WTC11 (cell line): ENCODE results near the gene ACVR2B.

Source experiments
- NFATC4 ChIP-seq: fragments of 250-450 bp; sonication (Bioruptor Pico); IDR thresholded peaks from 2 replicates; pipeline ENCODE4 v1.9.0; 2021; ENCODE audit warnings: mild to moderate bottlenecking
- NFYB ChIP-seq: sonication (generic); formaldehyde crosslinking; conservative IDR thresholded peaks from 2 replicates; pipeline ENCODE4 v1.8.0; 2022; ENCODE audit warnings: low read depth, missing genetic modification reagents
- NR3C1 ChIP-seq: sonication (generic); formaldehyde crosslinking; conservative IDR thresholded peaks from 2 replicates; pipeline ENCODE4 v1.8.1; 2023; ENCODE audit warnings: low read depth, mild to moderate bottlenecking, missing genetic modification reagents
- RELA ChIP-seq: sonication (generic); formaldehyde crosslinking; IDR thresholded peaks from 2 replicates; pipeline ENCODE4 v1.8.1; 2022; ENCODE audit warnings: missing genetic modification reagents, mild to moderate bottlenecking, borderline replicate concordance
- SP1 ChIP-seq: sonication (generic); formaldehyde crosslinking; conservative IDR thresholded peaks from 2 replicates; pipeline ENCODE4 v1.8.1; 2022; ENCODE audit warnings: missing genetic modification reagents
- TCF7 ChIP-seq: sonication (generic); formaldehyde crosslinking; IDR thresholded peaks from 2 replicates; pipeline ENCODE4 v1.8.0; 2022; ENCODE audit warnings: mild to moderate bottlenecking, low read depth, missing genetic modification reagents, moderate library complexity
- TF ChIP-seq, protein P1 (sequence below): fragments of 200-600 bp; IDR thresholded peaks from 2 replicates; pipeline ENCODE4 v1.8.0; 2022; ENCODE audit warnings: antibody characterized with exemption
- TF ChIP-seq, protein P2 (sequence below): sonication (generic); formaldehyde crosslinking; IDR thresholded peaks from 2 replicates; pipeline ENCODE4 v1.8.1; 2022; ENCODE audit warnings: mild to moderate bottlenecking, missing genetic modification reagents, moderate library complexity, borderline replicate concordance
- TF ChIP-seq, protein P3 (sequence below): sonication (generic); formaldehyde crosslinking; IDR thresholded peaks from 2 replicates; pipeline ENCODE4 v1.8.1; 2023; ENCODE audit warnings: mild to moderate bottlenecking, moderate library complexity, missing genetic modification reagents

DNA sequence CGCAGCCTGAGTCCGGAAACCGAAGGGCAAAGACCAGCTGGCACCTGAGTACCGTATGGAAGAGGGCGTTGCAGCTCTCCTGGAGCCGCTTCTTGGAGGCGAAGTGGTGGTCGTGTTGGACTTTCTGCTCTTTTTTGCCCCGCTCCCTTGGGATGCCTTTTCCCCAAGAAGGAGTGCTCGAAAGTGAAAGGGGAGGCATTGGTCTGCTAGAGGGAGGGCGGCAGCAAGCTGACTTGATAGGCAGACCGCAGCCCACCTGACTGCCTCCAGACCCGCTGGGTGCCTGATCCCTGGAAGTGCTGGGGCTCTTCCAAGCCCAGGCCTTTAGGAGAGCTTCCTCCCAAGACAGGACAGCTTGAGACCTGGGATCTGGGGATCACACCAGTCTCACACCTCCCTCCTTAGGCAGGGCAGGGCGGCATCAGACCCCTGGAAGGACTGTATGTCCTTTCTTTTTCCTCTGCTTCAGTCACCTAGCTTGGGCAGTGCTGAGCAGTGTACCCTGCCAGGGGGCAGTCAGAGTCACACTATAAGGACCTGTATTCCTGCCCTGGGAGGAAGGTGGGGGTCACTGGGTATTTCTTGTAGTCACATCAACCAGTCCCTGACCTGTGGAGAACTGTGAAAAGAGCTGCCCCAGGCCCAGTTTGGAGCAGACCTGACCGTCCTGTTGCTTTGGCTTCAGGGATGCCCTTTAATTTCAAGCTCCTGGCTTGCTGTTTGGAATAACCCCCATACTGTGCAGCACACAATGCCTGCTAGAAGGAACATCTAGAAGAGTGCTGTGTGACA, 2.1 kb downstream of the ACVR2B start:
- TF ChIP-seq SP1 (no peak), RELA (CRISPR knock-in tag) (no peak), NR3C1 (CRISPR knock-in tag) (no peak), NFATC4 (no peak), NFYB (CRISPR knock-in tag) (no peak), TCF7 (no peak)
- TF ChIP-seq, protein P1, sequence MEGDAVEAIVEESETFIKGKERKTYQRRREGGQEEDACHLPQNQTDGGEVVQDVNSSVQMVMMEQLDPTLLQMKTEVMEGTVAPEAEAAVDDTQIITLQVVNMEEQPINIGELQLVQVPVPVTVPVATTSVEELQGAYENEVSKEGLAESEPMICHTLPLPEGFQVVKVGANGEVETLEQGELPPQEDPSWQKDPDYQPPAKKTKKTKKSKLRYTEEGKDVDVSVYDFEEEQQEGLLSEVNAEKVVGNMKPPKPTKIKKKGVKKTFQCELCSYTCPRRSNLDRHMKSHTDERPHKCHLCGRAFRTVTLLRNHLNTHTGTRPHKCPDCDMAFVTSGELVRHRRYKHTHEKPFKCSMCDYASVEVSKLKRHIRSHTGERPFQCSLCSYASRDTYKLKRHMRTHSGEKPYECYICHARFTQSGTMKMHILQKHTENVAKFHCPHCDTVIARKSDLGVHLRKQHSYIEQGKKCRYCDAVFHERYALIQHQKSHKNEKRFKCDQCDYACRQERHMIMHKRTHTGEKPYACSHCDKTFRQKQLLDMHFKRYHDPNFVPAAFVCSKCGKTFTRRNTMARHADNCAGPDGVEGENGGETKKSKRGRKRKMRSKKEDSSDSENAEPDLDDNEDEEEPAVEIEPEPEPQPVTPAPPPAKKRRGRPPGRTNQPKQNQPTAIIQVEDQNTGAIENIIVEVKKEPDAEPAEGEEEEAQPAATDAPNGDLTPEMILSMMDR = no peak
- TF ChIP-seq, protein P2, sequence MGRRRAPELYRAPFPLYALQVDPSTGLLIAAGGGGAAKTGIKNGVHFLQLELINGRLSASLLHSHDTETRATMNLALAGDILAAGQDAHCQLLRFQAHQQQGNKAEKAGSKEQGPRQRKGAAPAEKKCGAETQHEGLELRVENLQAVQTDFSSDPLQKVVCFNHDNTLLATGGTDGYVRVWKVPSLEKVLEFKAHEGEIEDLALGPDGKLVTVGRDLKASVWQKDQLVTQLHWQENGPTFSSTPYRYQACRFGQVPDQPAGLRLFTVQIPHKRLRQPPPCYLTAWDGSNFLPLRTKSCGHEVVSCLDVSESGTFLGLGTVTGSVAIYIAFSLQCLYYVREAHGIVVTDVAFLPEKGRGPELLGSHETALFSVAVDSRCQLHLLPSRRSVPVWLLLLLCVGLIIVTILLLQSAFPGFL = no peak
- TF ChIP-seq, protein P3, sequence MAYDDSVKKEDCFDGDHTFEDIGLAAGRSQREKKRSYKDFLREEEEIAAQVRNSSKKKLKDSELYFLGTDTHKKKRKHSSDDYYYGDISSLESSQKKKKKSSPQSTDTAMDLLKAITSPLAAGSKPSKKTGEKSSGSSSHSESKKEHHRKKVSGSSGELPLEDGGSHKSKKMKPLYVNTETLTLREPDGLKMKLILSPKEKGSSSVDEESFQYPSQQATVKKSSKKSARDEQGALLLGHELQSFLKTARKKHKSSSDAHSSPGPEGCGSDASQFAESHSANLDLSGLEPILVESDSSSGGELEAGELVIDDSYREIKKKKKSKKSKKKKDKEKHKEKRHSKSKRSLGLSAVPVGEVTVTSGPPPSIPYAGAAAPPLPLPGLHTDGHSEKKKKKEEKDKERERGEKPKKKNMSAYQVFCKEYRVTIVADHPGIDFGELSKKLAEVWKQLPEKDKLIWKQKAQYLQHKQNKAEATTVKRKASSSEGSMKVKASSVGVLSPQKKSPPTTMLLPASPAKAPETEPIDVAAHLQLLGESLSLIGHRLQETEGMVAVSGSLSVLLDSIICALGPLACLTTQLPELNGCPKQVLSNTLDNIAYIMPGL (CRISPR knock-in tag) = no peak
